Spleen (tissue), 11 donors: Measurements from ENCODE around the gene DBH. TPM values are rescaled to one million over a fixed set of nuclear protein-coding genes. Genes with fewer than 3 reads are reported as not detected.

Experiments used
- DNase-seq: peaks from one replicate; pipeline ENCODE4 v3.0.0-alpha.2; 2020
- H3K27ac ChIP-seq, 8 donors: fragments of 200-600 bp; sonication (generic) in 7 of 8; 1 replicate in 4 of 8; 2 replicates in 4 of 8; pipeline versions ENCODE4 v1.5.0 to v1.8.0; 2016 to 2021; ENCODE audit warnings: inconsistent platforms in 4 of 8, mild to moderate bottlenecking in 4 of 8, moderate library complexity in 1 of 8
- H3K27me3 ChIP-seq, 7 donors: fragments of 200-600 bp; sonication (generic) in 6 of 7; replicated peaks in 1 of 7; 1 replicate in 4 of 7; 2 replicates in 3 of 7; pipeline versions ENCODE4 v1.5.0 to v1.8.0; 2016 to 2021; ENCODE audit warnings: inconsistent platforms in 3 of 7, mild to moderate bottlenecking in 1 of 7
- H3K36me3 ChIP-seq, 6 donors: fragments of 200-600 bp; sonication (generic) in 5 of 6; 1 replicate in 4 of 6; 2 replicates in 2 of 6; pipeline versions ENCODE4 v1.5.0 to v1.8.0; 2016 to 2021; ENCODE audit warnings: inconsistent platforms in 2 of 6
- H3K4me1 ChIP-seq, 6 donors: fragments of 200-600 bp; sonication (generic) in 5 of 6; 1 replicate in 3 of 6; 2 replicates in 3 of 6; pipeline versions ENCODE4 v1.5.0 to v1.8.0; 2016 to 2021; ENCODE audit warnings: inconsistent platforms in 3 of 6
- H3K4me3 ChIP-seq, 8 donors: fragments of 200-600 bp; sonication (generic) in 7 of 8; 1 replicate in 4 of 8; 2 replicates in 4 of 8; pipeline versions ENCODE4 v1.5.0 to v1.8.0; 2016 to 2021; ENCODE audit warnings: inconsistent platforms in 4 of 8, mild to moderate bottlenecking in 4 of 8, moderate library complexity in 2 of 8
- H3K9me3 ChIP-seq, 8 donors: fragments of 200-600 bp; sonication (generic) in 7 of 8; 1 replicate in 4 of 8; 2 replicates in 4 of 8; pipeline versions ENCODE4 v1.5.0 to v1.8.0; 2016 to 2021; ENCODE audit warnings: inconsistent platforms in 4 of 8
- CTCF ChIP-seq, 11 experiments: fragments of 200-600 bp in 7 of 11; fragments of 450-650 bp in 4 of 11; sonication (generic) in 4 of 11; IDR thresholded peaks in 8 of 11; conservative IDR thresholded peaks in 3 of 11; 1 replicate in 7 of 11; 2 replicates in 4 of 11; pipeline versions ENCODE4 v1.4.0 to v1.8.0; 2016 to 2021; ENCODE audit warnings: antibody characterized with exemption in 11 of 11, inconsistent platforms in 4 of 11, mild to moderate bottlenecking in 1 of 11
- POLR2A ChIP-seq, 3 donors: fragments of 450-650 bp; IDR thresholded peaks; one replicate each; pipeline ENCODE4 v1.5.1; 2017; ENCODE audit warnings: antibody characterized with exemption in 3 of 3, mild to moderate bottlenecking in 1 of 3
- POLR2AphosphoS5 ChIP-seq, 3 donors: sonication (generic); formaldehyde crosslinking; IDR thresholded peaks; one replicate each; pipeline ENCODE4 v1.5.1; 2017; ENCODE audit warnings: antibody characterized with exemption in 3 of 3
- WGBS, 5 donors: extraction: QIAGEN DNeasy Blood & Tissue Kit in 3 of 5; methylation state at CpG; one replicate each; pipeline versions ENCODE4 v1.1.5 to v1.1.7; 2013 to 2018; 5-methylcytosine and 5-hydroxymethylcytosine counted together
- intact Hi-C: fragments of 100-400 bp; cut with DNase I; formaldehyde crosslinking; loops from one replicate; pipeline ENCODE4 v1.15.0; 2023; ENCODE audit warnings: low total_unique reads
- polyA plus RNA-seq, 3 donors: library from polyadenylated mRNA; stranded (reverse); fragments of 200-250 nt; gene quantifications; one replicate each; pipeline ENCODE4 v1.2.1, GENCODE V29; 2013
- total RNA-seq, 7 donors: library from RNA; depleted of rRNA in 3 of 7; stranded (reverse); fragments of >200 nt in 3 of 7; fragmentation: NEBNext Ultra II Directional in 4 of 7; extraction: Animal tissue kit (Norgen Biotek cat#: 25700) in 4 of 7; gene quantifications; one replicate each; pipeline versions ENCODE4 v1.1.0 to v1.2.1, GENCODE V29; 2016 to 2021
- donor health status: healthy with polysubstance abuse.
- donor health status: DM: no; HTN: no; CAD: no; lungs with moderate emphysema.
- donor health status: DM: no; HTN: no; CAD: no.
- donor health status: Bipolar disorder and iron deficiency.
- donor health status: healthy.
- donor health status: DM: no; HTN: no; CAD: no.
- donor health status: DM: yes; HTN: yes; CAD: no.

The DBH gene
- total and polyA plus RNA-seq, 10 donors: 0.03 to 1.2 (median 0.32) TPM; not detected in 2

- Histone ChIP-seq H3K4me1 (peaks cover 0 to 16% (median 6%) of the 10 kb centered on the region in 6 donors), H3K9me3 (no peaks in the 10 kb centered on the region), H3K36me3 (no peaks in the 10 kb centered on the region), H3K4me3 (no peak overlapping the region), H3K27me3 (peaks cover 0 to 90% (median 36%) of the 10 kb centered on the region in 7 donors), H3K27ac (no peak overlapping the region)
- intact Hi-C loops: no loop called here
- 15 to 22% (median 18%) methylated on average over 25 to 46 of the region's 46 CpGs for WGBS, 5 donors
- DNase-seq: no peak
- TF ChIP-seq CTCF (IDR thresholded peaks at IDR 0.05 in 8 of 11, conservative IDR thresholded peaks at IDR 0.05 in 3 of 11) (no peak), POLR2AphosphoS5 (IDR thresholded peaks at IDR 0.05) (no peak), POLR2A (IDR thresholded peaks at IDR 0.05) (no peak)
Measured at GRCh38 chr9:133658442-133659431, 22.6 kb downstream of the DBH start.

- Histone ChIP-seq H3K4me1 (peaks cover 0 to 16% (median 6%) of the 10 kb centered on the region in 6 donors), H3K27ac (no peak overlapping the region)
- intact Hi-C loops: no loop called here
Measured at GRCh38 chr9:133659516-133659915, 23.4 kb downstream of the DBH start.

GRCh38 chr9:133661846-133662540 is 25.8 kb downstream of the DBH start:
- no peak for DNase-seq
- TF ChIP-seq CTCF (IDR thresholded peaks at IDR 0.05 in 8 of 11, conservative IDR thresholded peaks at IDR 0.05 in 3 of 11) (no peak), POLR2A (IDR thresholded peaks at IDR 0.05) (no peak), POLR2AphosphoS5 (IDR thresholded peaks at IDR 0.05) (no peak)
- WGBS, 5 donors: 87 to 92% (median 90%) methylated on average over 17 to 26 of the region's 26 CpGs
- H3K36me3 ChIP-seq: no peaks in the 10 kb centered on the region
- H3K4me3 ChIP-seq: no peak overlapping the region
- intact Hi-C loops: no loop called here
- H3K4me1 ChIP-seq: peaks cover 0 to 16% (median 6%) of the 10 kb centered on the region in 6 donors
- H3K27me3 ChIP-seq: peaks cover 0 to 72% (median 18%) of the 10 kb centered on the region in 7 donors
- no peaks in the 10 kb centered on the region for H3K9me3 ChIP-seq
- no peak overlapping the region for H3K27ac ChIP-seq

More at GRCh38 chr9:133659516-133659915, 23.4 kb downstream of the DBH start:
- Histone ChIP-seq H3K4me3 (no peak overlapping the region), H3K27me3 (peaks cover 0 to 84% (median 35%) of the 10 kb centered on the region in 7 donors), H3K9me3 (no peaks in the 10 kb centered on the region), H3K36me3 (no peaks in the 10 kb centered on the region)
- 57 to 81% (median 72%) methylated on average over 5 to 13 of the region's 13 CpGs for WGBS, 5 donors
- TF ChIP-seq CTCF (IDR thresholded peaks at IDR 0.05 in 8 of 11, conservative IDR thresholded peaks at IDR 0.05 in 3 of 11) (no peak), POLR2AphosphoS5 (IDR thresholded peaks at IDR 0.05) (no peak), POLR2A (IDR thresholded peaks at IDR 0.05) (no peak)
- DNase-seq: no peak
